A549 (cell line): ENCODE measurements around the gene EVA1C. TPM values are rescaled to one million over a fixed set of nuclear protein-coding genes. Genes with fewer than 3 reads are reported as not detected.

ENCODE experiments used
- ATAC-seq, 2 experiments: fragments of 200-7000 bp in 1 of 2; fragments of >200 bp in 1 of 2; cut with Nextera tagmentation in 1 of 2; cut with Tn5 transposase in 1 of 2; 3 replicates each; pipeline versions ENCODE4 v1.8.0 to v1.9.1; 2018 to 2020; ENCODE audit warnings: mild to moderate bottlenecking in 1 of 2, moderate library complexity in 1 of 2
- CTCF ChIA-PET: fragments of 300-600 bp; sonication (Branson Sonifier 250); formaldehyde crosslinking; extraction: SDS; loops from one replicate; lab custom pipeline; 2021; ENCODE audit warnings: antibody characterized with exemption, inconsistent platforms; lab: Yijun Ruan, JAX
- POLR2A ChIA-PET: fragments of 350-600 bp; formaldehyde crosslinking; extraction: SDS; loops from one replicate; lab custom pipeline; 2021; ENCODE audit warnings: antibody characterized with exemption, inconsistent platforms; lab: Yijun Ruan, JAX
- DNase-seq, 2 experiments: peaks; one replicate each; pipeline versions ENCODE4 v3.0.0 to v3.0.0-alpha.2; 2011 to 2016; ENCODE audit warnings: low read depth in 1 of 2, low spot score in 1 of 2
- FAIRE-seq: peaks from 2 replicates; lab custom pipeline; 2011; peaks lifted over from hg19 to GRCh38; lab: Jason Lieb, UNC
- H3K27ac ChIP-seq, 2 experiments: fragments of >200 bp; sonication (Bioruptor Twin); formaldehyde crosslinking; 3 replicates each; pipeline ENCODE4 v1.5.1; 2016 to 2017
- H3K4me1 ChIP-seq: fragments of >200 bp; sonication (Bioruptor Twin); formaldehyde crosslinking; 3 replicates; pipeline ENCODE4 v1.6.1; 2016
- H3K4me2 ChIP-seq: fragments of >200 bp; sonication (Bioruptor Twin); formaldehyde crosslinking; 3 replicates; pipeline ENCODE4 v1.6.1; 2016
- H3K4me3 ChIP-seq: fragments of >200 bp; sonication (Bioruptor Twin); formaldehyde crosslinking; 3 replicates; pipeline ENCODE4 v1.5.1; 2016
- H3K9me3 ChIP-seq: fragments of >200 bp; sonication (Bioruptor Twin); formaldehyde crosslinking; 3 replicates; pipeline ENCODE4 v1.6.1; 2016
- BCL3 ChIP-seq: fragments of >200 bp; sonication (Bioruptor Twin); formaldehyde crosslinking; IDR thresholded peaks from 3 replicates; pipeline ENCODE4 v1.6.1; 2016
- CBX2 ChIP-seq: fragments of 200-600 bp; sonication (generic); IDR thresholded peaks from 2 replicates; pipeline ENCODE4 v1.6.1; 2016; ENCODE audit warnings: low read depth, mild to moderate bottlenecking, borderline replicate concordance
- CBX8 ChIP-seq: fragments of 200-600 bp; sonication (generic); IDR thresholded peaks from 2 replicates; pipeline ENCODE4 v1.6.1; 2016
- CEBPB ChIP-seq, 2 experiments: fragments of >200 bp in 1 of 2; sonication (Bioruptor Twin) in 1 of 2; formaldehyde crosslinking in 1 of 2; IDR thresholded peaks; 2 replicates each; pipeline ENCODE4 v1.6.1; 2012 to 2016
- CHD4 ChIP-seq: fragments of 200-600 bp; sonication (generic); IDR thresholded peaks from 2 replicates; pipeline ENCODE4 v1.6.1; 2016; ENCODE audit warnings: antibody characterized with exemption, mild to moderate bottlenecking, borderline replicate concordance
- EP300 ChIP-seq, 2 experiments: fragments of >200 bp; sonication (Bioruptor Twin); formaldehyde crosslinking; IDR thresholded peaks; 2 replicates in 1 of 2; 3 replicates in 1 of 2; pipeline ENCODE4 v1.6.1; 2016 to 2017
- ESRRA ChIP-seq: fragments of 150-350 bp; IDR thresholded peaks from 2 replicates; pipeline ENCODE4 v1.6.1; 2014; ENCODE audit warnings: mild to moderate bottlenecking, low read length, borderline replicate concordance
- FOSL2 ChIP-seq, 2 experiments: fragments of 450-650 bp in 1 of 2; fragments of >200 bp in 1 of 2; sonication (Bioruptor Twin) in 1 of 2; formaldehyde crosslinking; IDR thresholded peaks; 2 replicates each; pipeline versions ENCODE4 v1.5.0 to v1.6.1; 2016 to 2020; ENCODE audit warnings: mild to moderate bottlenecking in 1 of 2, moderate library complexity in 1 of 2
- GATA3 ChIP-seq: IDR thresholded peaks from 2 replicates; pipeline ENCODE4 v1.6.1; 2012; ENCODE audit warnings: borderline replicate concordance
- HEYL ChIP-seq: fragments of 250-450 bp; sonication (Bioruptor Pico); IDR thresholded peaks from 2 replicates; pipeline ENCODE4 v1.8.0; 2021; ENCODE audit warnings: mild to moderate bottlenecking, moderate library complexity
- HOXA7 ChIP-seq: fragments of 250-450 bp; sonication (Bioruptor Pico); IDR thresholded peaks from 2 replicates; pipeline ENCODE4 v1.5.0; 2020; ENCODE audit warnings: mild to moderate bottlenecking, moderate library complexity
- HOXB5 ChIP-seq: fragments of 250-450 bp; sonication (Bioruptor Pico); IDR thresholded peaks from 2 replicates; pipeline ENCODE4 v1.5.0; 2020; ENCODE audit warnings: mild to moderate bottlenecking, moderate library complexity
- KDM5A ChIP-seq: fragments of 200-600 bp; sonication (generic); IDR thresholded peaks from 2 replicates; pipeline ENCODE4 v1.6.1; 2016; ENCODE audit warnings: antibody characterized with exemption, mild to moderate bottlenecking
- MAFK ChIP-seq: fragments of 450-650 bp; IDR thresholded peaks from 2 replicates; pipeline ENCODE4 v1.6.1; 2014; ENCODE audit not compliant: partially characterized antibody
- MAX ChIP-seq: IDR thresholded peaks from 2 replicates; pipeline ENCODE4 v1.6.1; 2012
- MAZ ChIP-seq: fragments of 150-350 bp; IDR thresholded peaks from 2 replicates; pipeline ENCODE4 v1.6.1; 2014; ENCODE audit warnings: antibody characterized with exemption, low read depth, low read length, borderline replicate concordance
- NFE2L2 ChIP-seq: fragments of 150-350 bp; conservative IDR thresholded peaks from 2 replicates; pipeline ENCODE4 v1.6.1; 2014; ENCODE audit warnings: low read length
- NR3C1 ChIP-seq: fragments of >200 bp; sonication (Bioruptor Twin); formaldehyde crosslinking; IDR thresholded peaks from 3 replicates; pipeline ENCODE4 v1.6.1; 2017
- POLR2AphosphoS2 ChIP-seq: conservative IDR thresholded peaks from 2 replicates; pipeline ENCODE4 v1.6.1; 2012; ENCODE audit warnings: low read length, improper control_type of control experiment, inconsistent platforms
- RAD21 ChIP-seq, 2 experiments: fragments of >200 bp in 1 of 2; sonication (Bioruptor Twin) in 1 of 2; formaldehyde crosslinking in 1 of 2; IDR thresholded peaks in 1 of 2; conservative IDR thresholded peaks in 1 of 2; 2 replicates in 1 of 2; 3 replicates in 1 of 2; pipeline ENCODE4 v1.6.1; 2012 to 2018; ENCODE audit warnings: inconsistent platforms in 1 of 2
- RCOR1 ChIP-seq: fragments of 150-350 bp; IDR thresholded peaks from 2 replicates; pipeline ENCODE4 v1.6.1; 2014; ENCODE audit warnings: antibody characterized with exemption, low read length, low read depth
- SREBF2 ChIP-seq: fragments of 450-650 bp; IDR thresholded peaks from 2 replicates; pipeline ENCODE4 v1.6.1; 2014; ENCODE audit warnings: mild to moderate bottlenecking, moderate library complexity
- TP53 ChIP-seq: fragments of 250-450 bp; sonication (Bioruptor Pico); IDR thresholded peaks from 2 replicates; pipeline ENCODE4 v1.5.0; 2021; ENCODE audit warnings: mild to moderate bottlenecking, moderate library complexity
- ZC3H11A ChIP-seq: fragments of 450-650 bp; IDR thresholded peaks from 2 replicates; pipeline ENCODE4 v1.6.1; 2014; ENCODE audit warnings: antibody characterized with exemption, mild to moderate bottlenecking
- ZNF302 ChIP-seq: fragments of 250-450 bp; sonication (Bioruptor Pico); IDR thresholded peaks from 2 replicates; pipeline ENCODE4 v1.9.0; 2021; ENCODE audit warnings: inconsistent platforms, mild to moderate bottlenecking, moderate library complexity
- ZSCAN20 ChIP-seq: fragments of 250-450 bp; sonication (Bioruptor Pico); IDR thresholded peaks from 2 replicates; pipeline ENCODE4 v1.8.0; 2022; ENCODE audit warnings: mild to moderate bottlenecking, moderate library complexity
- WGBS: methylation state at CpG from one replicate; pipeline ENCODE4 v1.1.6; 2017; ENCODE audit errors: missing lambda C conversion rate; 5-methylcytosine and 5-hydroxymethylcytosine counted together
- polyA plus RNA-seq, 4 experiments: library from polyadenylated mRNA; depleted of rRNA in 3 of 4; stranded (reverse); fragments of >200 nt; fragmentation: RNase III in 1 of 4; extraction: RNeasy Plus Mini Kit Qiagen cat#74134 plus additional on column Dnase treatment in 1 of 4; gene quantifications; 2 replicates in 3 of 4; 3 replicates in 1 of 4; pipeline ENCODE4 v1.2.3, GENCODE V29; 2011 to 2017
- TF ChIP-seq, protein P1 (sequence below): fragments of 450-650 bp; IDR thresholded peaks from 2 replicates; pipeline ENCODE4 v1.6.1; 2014; ENCODE audit warnings: antibody characterized with exemption
- TF ChIP-seq, protein P2 (sequence below): IDR thresholded peaks from 2 replicates; pipeline ENCODE4 v1.6.1; 2012

EVA1C gene
- polyA plus RNA-seq, 2 of the 4 experiments (the other 2 are of a cell fraction) = 41.1 to 48.0 TPM

GRCh38 chr21:32554832-32555638, 142.5 kb downstream of the EVA1C start:
- Histone ChIP-seq H3K4me3 (no peak overlapping the region), H3K4me1 (no peaks in the 10 kb centered on the region), H3K9me3 (no peaks in the 10 kb centered on the region), H3K4me2 (no peak overlapping the region), H3K27ac (no peak overlapping the region)
- ChIA-PET POLR2A (no interaction called here), CTCF (interaction anchor here (1.6 kb wide), 1 partner anchor 15 kb away, joined by 3 read pairs; no protein-coding TSS in a partner anchor)
- WGBS = 78% methylated on average over 4 of the region's 4 CpGs
- ATAC-seq = no peak
- no peak for DNase-seq
- FAIRE-seq = no peak
- TF ChIP-seq CBX8 (no peak), FOSL2 (IDR thresholded peaks at IDR 0.05) (no peak), FOSL2 (CRISPR knock-in tag; IDR thresholded peaks at IDR 0.05) (no peak), HEYL (CRISPR knock-in tag) (no peak), BCL3 (no peak), RCOR1 (no peak), CEBPB (IDR thresholded peaks at IDR 0.05) (no peak), ESRRA (no peak), CHD4 (no peak), NFE2L2 (no peak), CBX2 (no peak)
- TF ChIP-seq, protein P1, sequence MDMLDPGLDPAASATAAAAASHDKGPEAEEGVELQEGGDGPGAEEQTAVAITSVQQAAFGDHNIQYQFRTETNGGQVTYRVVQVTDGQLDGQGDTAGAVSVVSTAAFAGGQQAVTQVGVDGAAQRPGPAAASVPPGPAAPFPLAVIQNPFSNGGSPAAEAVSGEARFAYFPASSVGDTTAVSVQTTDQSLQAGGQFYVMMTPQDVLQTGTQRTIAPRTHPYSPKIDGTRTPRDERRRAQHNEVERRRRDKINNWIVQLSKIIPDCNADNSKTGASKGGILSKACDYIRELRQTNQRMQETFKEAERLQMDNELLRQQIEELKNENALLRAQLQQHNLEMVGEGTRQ = no peak
- TF ChIP-seq, protein P2, sequence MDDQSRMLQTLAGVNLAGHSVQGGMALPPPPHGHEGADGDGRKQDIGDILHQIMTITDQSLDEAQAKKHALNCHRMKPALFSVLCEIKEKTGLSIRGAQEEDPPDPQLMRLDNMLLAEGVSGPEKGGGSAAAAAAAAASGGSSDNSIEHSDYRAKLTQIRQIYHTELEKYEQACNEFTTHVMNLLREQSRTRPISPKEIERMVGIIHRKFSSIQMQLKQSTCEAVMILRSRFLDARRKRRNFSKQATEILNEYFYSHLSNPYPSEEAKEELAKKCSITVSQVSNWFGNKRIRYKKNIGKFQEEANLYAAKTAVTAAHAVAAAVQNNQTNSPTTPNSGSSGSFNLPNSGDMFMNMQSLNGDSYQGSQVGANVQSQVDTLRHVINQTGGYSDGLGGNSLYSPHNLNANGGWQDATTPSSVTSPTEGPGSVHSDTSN = no peak

DNA sequence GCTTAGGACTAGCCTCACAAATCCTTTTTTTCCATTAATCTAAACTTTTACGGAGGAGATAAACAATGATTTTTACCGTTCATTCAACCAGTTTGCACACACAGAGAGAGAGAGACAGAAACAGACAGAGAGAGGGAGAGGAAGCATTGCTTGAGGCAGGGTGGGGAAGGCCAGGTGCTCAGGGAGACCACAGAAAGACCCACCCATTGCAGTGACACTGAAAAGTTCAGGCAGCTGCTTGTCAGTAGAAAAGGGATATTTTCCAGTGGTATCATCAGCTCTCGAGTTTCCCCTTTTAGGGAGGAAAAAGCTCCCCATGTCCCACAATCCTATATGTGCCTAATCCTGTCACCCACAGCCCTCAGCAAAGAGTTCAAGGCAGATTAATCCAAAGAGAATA, 145.6 kb downstream of the EVA1C start:
- ChIA-PET CTCF (interaction anchor here (3.8 kb wide), 1 partner anchor 11 kb away, joined by 16 read pairs; no protein-coding TSS in a partner anchor), POLR2A (no interaction called here)
- no peak for DNase-seq
- no peak overlapping the region for H3K4me2 ChIP-seq
- H3K27ac ChIP-seq = no peak overlapping the region
- WGBS = 61% methylated on average over 3 of the region's 3 CpGs
- H3K4me3 ChIP-seq = no peak overlapping the region
- TF ChIP-seq TP53 (CRISPR knock-in tag) (no peak), NR3C1 (no peak), GATA3 (no peak), SREBF2 (no peak)
- no peak for ATAC-seq
- no peak for FAIRE-seq
- H3K4me1 ChIP-seq = no peaks in the 10 kb centered on the region
- no peaks in the 10 kb centered on the region for H3K9me3 ChIP-seq

- CTCF ChIA-PET = interaction anchor here (1.3 to 3.8 kb wide), 3 partner anchors 10 to 42 kb away, joined by 3 to 16 read pairs (median 6); no protein-coding TSS in a partner anchor
- Histone ChIP-seq H3K4me3 (no peak overlapping the region), H3K4me1 (no peaks in the 10 kb centered on the region), H3K27ac (no peak overlapping the region), H3K4me2 (no peak overlapping the region), H3K9me3 (0 out of 3 replicates have a peak, but pooled peaks cover 2% of the 10 kb centered on the region)
- DNase-seq (no peak), ATAC-seq (no peak), FAIRE-seq (no peak)
- POLR2A ChIA-PET = no interaction called here
- TF ChIP-seq EP300 (IDR thresholded peaks at IDR 0.05) = no peak
- TF ChIP-seq HOXA7 (CRISPR knock-in tag) = no peak
- no peak for TF ChIP-seq NFE2L2
- TF ChIP-seq HOXB5 (CRISPR knock-in tag) = no peak
- TF ChIP-seq ESRRA = no peak
- TF ChIP-seq MAFK = no peak
- TF ChIP-seq TP53 (CRISPR knock-in tag) = no peak
- no peak for TF ChIP-seq ZNF302
- TF ChIP-seq ZC3H11A = no peak
- no peak for TF ChIP-seq CEBPB (IDR thresholded peaks at IDR 0.05)
- TF ChIP-seq HEYL (CRISPR knock-in tag) = no peak
- TF ChIP-seq RAD21 (conservative IDR thresholded peaks at IDR 0.05 in 1 of 2, IDR thresholded peaks at IDR 0.05 in 1 of 2) = no peak
- TF ChIP-seq MAX = no peak
- TF ChIP-seq MAZ = no peak
- TF ChIP-seq POLR2AphosphoS2 = no peak
- no peak for TF ChIP-seq SREBF2
- TF ChIP-seq CBX8 = no peak
- no peak for TF ChIP-seq KDM5A
- no peak for TF ChIP-seq ZSCAN20 (CRISPR knock-in tag)
- 78% methylated on average over 6 of the region's 6 CpGs for WGBS
Measured at GRCh38 chr21:32559006-32559610, 146.6 kb downstream of the EVA1C start.
